Omental fat pad (tissue), 4 donors: ENCODE data around the gene RAI1. TPM values are rescaled to one million over a fixed set of nuclear protein-coding genes. Genes with fewer than 3 reads are reported as not detected.

Source experiments
- ATAC-seq: fragments of 150-250 bp; one replicate; pipeline ENCODE4 v1.9.1; 2016; ENCODE audit warnings: mild to moderate bottlenecking, moderate library complexity; ENCODE audit not compliant: low FRiP score
- DNase-seq: peaks from one replicate; pipeline ENCODE4 v3.0.0-alpha.2; 2019; ENCODE audit warnings: low spot score
- total RNA-seq, 4 donors: library from RNA; depleted of rRNA; stranded (reverse); fragments of >200 nt; gene quantifications; one replicate each; pipeline ENCODE4 v1.1.0, GENCODE V29; 2016
- TF ChIP-seq, protein P1 (sequence below), 3 donors: fragments of 450-650 bp; IDR thresholded peaks; one replicate each; pipeline ENCODE4 v1.5.1; 2016 to 2017; ENCODE audit warnings: antibody characterized with exemption in 3 of 3, mild to moderate bottlenecking in 3 of 3, moderate library complexity in 2 of 3

The RAI1 gene
- total RNA-seq, 4 donors from 2014 or later, result 6.7 to 30.6 (median 8.5) TPM

DNA sequence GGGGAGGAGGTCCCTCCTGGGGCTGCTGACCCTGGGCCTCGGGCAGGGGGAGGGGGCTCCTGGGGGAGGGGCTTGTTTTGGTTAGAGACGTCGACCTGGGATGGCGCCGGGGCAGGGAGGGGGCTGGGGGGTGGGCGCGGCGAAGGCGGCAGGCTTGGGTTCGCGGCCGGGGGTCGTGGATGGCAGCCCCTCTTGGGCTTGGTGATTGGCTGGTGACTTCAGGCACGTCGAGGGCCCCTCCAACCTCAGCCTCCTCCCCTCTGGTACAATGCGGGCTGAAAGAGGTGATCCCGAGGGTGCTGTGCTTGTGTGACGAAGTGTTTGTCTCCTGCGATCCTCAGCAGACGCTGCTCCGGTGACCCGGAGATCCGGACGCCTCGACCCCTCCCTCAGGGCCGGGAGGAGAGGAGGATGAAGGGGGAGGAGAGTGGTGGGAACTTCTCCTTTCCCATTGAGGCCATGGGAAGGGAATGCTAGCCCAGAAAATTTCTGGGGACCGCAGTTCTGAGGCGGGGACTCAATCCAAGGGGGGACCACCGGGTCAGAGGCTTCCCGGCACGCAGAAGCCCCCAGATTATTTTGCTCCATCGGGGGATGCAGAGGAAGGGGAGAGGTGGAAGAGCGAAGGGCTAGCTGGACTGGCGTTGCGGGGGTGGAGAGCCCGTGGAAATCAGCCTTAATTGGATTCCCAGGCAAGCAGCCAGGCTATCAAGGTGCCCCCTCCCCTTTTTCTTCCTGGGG lies 43.9 kb downstream of the RAI1 start:
- ATAC-seq, result no peak
- TF ChIP-seq, protein P1, sequence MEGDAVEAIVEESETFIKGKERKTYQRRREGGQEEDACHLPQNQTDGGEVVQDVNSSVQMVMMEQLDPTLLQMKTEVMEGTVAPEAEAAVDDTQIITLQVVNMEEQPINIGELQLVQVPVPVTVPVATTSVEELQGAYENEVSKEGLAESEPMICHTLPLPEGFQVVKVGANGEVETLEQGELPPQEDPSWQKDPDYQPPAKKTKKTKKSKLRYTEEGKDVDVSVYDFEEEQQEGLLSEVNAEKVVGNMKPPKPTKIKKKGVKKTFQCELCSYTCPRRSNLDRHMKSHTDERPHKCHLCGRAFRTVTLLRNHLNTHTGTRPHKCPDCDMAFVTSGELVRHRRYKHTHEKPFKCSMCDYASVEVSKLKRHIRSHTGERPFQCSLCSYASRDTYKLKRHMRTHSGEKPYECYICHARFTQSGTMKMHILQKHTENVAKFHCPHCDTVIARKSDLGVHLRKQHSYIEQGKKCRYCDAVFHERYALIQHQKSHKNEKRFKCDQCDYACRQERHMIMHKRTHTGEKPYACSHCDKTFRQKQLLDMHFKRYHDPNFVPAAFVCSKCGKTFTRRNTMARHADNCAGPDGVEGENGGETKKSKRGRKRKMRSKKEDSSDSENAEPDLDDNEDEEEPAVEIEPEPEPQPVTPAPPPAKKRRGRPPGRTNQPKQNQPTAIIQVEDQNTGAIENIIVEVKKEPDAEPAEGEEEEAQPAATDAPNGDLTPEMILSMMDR (IDR thresholded peaks at IDR 0.05), result no peak
- DNase-seq, result no peak

DNA sequence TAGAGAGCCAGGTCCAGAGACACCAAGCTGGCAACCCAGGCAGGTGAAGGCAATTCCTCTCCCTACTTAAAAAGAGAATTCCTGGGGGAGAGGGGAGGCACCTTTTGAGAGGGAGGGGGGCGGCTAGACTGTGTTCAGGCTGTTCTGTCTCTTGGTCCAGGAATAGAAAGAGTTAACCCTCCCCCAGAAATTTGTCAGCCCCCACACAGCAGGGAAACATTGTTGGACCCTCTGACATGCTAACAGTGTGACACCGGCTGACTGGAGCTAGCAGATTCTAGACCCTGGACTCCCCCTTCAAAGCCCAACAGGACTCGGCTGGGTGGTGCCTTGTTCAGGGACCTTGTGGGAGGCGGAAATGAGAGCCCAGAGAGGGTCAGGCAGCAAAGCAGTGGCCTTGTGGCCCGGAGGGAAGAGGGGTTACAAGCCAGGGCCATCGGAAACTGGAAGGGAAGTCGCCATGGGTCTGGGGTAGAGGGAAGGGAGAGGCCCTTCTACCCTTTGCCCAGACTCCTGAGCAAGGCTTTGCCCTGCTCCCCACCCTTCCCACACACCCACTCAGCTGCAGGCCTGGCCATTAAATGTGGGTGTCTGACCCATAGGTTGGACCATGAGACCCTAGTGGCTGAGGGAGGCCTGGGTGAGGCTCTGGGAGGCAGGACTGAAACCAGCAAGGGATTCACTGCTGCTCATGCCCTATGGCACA lies 44.6 kb downstream of the RAI1 start:
- no peak for ATAC-seq
- TF ChIP-seq, protein P1 (IDR thresholded peaks at IDR 0.05), result no peak

DNA sequence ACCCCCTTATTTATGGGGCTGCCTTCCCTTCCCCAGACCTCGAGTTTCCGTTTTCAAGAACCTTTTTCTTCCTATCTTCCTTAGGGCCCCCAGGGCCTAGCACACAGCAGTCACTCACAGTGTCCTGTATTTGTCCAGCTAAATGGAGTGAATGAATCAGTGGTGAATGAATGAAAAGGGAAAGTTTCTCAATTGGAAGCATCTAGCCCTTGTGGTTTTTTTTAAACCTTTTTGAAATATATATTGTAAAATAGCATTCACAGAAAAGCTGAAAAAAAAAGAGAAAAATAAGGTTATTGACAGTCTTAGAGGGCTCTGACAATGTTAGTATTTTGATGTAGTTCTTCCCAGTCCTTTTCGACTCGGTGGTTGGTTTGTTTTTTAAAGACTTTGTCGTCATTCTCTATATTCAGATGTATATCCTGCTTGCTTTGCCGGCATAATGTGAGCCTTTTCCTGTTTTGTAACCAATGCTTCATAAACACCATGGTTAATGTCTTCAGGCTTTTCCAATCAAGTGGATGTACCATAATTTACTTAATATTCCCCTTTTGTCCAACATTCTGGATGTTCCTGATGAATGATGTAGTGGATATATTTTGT lies 45.3 kb downstream of the RAI1 start:
- DNase-seq (no peak), ATAC-seq (no peak)
- TF ChIP-seq, protein P1 (IDR thresholded peaks at IDR 0.05), result no peak

More for the DNA sequence above, 44.6 kb downstream of the RAI1 start:
- no peak for DNase-seq

DNA sequence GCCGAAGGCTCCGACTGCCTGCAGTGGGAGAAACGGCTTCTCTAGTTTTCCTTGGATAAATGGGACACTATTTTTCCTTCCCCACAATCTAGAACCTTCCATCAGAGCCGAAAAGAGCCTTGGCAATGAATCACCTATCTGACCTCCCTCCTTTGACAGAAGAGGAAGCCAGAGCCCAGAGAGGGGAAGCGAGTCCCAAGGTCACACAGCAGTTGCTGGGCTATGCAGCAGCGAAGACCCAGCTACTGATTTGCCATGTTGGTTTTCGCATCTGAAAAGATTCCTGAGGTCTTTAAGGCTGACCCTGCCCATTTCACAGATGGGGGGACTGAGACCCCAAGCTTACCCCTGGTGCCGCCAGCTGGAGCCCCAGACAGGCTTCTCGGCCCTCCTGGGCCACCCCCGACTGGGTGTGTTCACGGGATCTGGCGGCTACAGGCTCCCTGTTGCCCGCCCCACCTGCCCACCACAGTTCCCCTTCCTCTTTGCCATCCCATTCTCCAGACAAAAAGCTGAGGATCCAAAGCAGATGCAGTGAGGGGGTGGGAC lies 45.9 kb downstream of the RAI1 start:
- DNase-seq (no peak), ATAC-seq (no peak)
- TF ChIP-seq, protein P1 (IDR thresholded peaks at IDR 0.05), result no peak

DNA sequence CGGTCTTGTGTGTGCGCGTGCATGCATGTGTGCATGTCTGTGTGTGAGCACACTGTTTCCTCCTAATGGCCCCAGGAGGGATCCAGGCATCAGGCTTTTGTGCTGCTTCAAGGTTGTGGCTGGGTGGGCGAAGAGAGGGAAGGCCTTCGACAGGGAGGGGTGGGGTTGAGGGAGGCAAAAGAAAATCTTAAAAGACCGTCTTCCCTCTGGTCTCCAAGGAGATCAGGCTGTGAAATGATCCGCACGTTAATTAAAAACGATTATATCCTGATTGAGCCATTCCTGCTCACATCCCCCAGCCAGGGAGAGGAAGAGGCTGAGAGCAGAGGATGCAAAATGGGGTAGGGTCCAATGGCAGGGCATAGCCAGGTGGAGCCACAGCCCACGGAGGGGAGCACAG lies 46.9 kb downstream of the RAI1 start:
- DNase-seq, result no peak
- no peak for ATAC-seq
- TF ChIP-seq, protein P1 (IDR thresholded peaks at IDR 0.05), result no peak

DNA sequence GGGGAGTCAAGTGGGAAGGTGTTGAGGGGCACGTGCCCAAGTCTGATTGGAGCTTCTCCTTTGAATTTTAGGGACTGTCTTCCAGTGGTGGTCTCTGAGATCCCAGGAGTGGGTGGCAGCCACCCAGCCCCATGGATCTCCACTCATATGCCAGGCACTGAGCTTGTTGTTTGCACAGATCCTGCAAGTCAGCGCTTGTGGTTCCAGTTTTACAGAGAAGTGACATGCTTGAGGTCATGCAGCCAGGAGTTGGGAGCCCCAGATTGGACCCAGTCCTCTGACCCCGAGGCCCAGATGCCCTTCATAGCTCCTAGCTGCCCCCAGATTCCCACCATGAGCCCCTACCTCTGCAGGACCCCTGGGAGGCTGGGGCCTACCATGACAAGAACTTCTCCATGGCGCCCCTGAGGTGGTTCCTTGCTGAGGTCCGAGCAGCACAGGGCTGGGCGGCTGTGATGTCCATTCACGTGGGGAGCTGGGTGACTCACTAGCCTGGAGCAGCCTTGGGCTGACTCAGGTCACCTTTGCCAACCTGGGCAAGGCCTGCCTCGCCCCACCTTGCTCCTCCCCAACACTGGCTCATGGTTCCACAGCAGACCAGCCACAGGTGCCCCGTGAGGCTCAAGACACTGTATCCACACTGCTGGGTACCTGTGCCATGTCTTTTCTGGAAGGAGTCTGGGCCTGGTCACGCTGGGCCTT lies 47.4 kb downstream of the RAI1 start:
- TF ChIP-seq, protein P1 (IDR thresholded peaks at IDR 0.05), result no peak
- DNase-seq (no peak), ATAC-seq (peak; percentile 60)
